GM18502 (cell line): ENCODE data around the gene XIRP1.

Experiments
- ATAC-seq: cut with Tn5 transposase; IDR thresholded peaks from one replicate; pipeline ENCODE4 v1.9.1; 2021; ENCODE audit warnings: mild to moderate bottlenecking; ENCODE audit not compliant: unreplicated experiment, poor library complexity

Gene XIRP1

DNA sequence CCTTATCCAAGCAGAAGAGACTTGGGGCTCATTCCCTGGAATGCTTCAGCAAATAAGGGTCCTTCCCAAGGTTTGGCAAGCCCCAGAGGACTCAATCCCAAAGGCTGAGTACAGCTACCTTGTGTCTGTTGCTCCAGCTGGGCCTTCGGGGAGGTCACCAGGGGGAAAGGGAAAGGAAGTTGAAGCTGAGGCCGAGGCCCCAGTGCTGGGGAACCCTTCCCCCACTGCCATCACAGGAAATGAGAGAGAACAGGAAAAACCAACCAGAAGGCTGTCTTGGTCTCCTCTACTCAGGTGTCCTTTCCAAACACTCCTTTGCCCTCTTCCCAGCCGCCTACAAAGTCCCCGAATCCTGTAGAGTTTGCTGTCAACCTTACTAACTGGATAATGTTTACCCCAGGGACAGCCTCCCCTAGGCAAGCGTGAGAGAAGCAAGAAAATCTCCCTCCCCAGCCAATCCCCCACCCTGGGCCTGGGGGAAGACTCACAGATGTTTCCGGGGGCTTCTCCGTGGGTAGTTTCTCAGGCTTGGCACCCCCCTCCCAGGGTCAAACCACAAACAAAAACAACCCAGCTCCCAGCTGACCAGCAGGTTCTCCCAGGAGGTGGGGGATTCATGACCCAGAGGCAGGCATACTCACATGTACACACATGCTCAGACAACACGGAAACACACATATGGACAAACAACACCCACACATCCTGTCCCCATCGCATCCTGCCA lies 44.5 kb downstream of the XIRP1 start:
- ATAC-seq = peak; percentile 27

DNA sequence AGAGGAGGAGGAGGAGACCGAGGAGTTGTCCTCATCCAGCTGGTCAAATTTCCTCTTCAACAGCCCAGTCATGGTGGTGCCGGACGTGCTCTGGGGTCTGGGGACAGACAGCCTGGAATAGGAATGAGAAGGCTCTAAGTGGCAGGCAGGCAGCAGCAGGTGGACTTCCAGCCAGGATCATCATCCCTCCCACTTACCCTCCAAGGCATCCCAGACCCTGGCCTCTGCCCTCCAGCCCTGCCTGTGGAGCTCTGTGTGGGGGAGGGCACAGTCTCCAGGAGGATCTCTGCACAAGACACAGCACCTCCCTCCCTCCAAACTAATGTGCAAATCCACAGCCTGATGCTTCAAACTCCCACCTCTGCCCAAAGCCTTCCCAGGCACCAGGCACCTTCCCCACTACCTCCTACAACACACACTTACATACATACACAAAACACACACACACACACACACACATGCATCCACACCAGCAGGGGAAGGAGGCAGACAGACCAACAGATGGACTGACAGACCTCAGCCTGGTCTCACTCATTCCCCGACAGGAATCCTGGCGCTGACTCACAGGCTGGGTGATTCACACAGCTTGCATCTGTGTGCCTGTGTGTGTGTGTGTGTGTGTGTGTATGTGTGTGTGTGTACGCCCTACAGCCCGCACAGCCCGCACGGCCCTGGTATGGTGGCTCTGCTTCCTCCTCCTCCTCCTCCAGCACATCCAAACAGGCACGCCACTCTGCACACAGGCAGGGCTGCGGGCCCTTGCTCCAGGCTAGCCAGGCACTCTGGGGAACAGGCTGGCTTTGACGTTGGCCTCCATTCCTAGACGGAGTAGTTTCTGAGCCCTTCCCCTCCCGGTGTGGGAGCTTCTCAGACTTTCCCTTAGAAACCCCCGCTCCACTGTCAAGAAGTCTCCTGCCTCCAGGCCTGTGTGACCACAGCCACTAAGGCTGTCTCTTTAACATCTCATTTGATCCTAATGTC lies 45.5 kb downstream of the XIRP1 start:
- no peak for ATAC-seq

- ATAC-seq = no peak
Observed at GRCh38 chr3:39146083-39146501, 46.3 kb downstream of the XIRP1 start.

DNA sequence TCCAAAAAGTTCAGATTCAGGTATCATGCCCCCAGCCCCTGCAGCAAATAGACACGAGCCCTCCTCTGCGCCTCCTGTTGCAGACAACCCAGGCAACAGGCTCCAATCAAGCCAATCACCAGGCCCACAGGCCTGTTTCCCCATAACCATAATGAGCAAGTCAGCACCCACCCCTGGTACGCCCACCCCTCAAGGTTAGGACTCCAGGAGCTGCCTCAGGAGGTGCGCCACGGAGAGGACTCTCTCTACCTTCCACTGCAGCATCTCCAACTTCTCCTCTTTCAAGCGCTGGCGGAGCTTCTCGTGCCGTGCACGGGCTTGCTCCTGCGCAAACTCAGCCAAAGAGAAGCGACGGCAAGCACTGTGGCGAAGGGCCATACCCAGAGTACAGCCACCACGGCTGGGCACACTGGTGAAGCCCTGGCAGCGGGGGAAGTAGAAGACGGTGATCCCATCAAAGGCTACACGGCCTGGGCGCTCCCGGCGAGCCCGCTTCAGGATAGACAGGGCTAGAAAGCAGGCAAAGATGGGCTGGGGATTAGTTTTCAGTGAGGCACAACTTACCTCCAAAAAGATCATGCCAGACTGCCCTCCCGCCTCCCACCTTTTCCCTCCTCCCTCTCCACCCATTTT lies 47.5 kb downstream of the XIRP1 start:
- no peak for ATAC-seq

GRCh38 chr3:39144095-39144747 lies 48.2 kb downstream of the XIRP1 start:
- no peak for ATAC-seq

- ATAC-seq = no peak
Observed at GRCh38 chr3:39143051-39143885, 49.1 kb downstream of the XIRP1 start.

GRCh38 chr3:39142067-39142466 lies 50.3 kb downstream of the XIRP1 start:
- ATAC-seq = no peak

DNA sequence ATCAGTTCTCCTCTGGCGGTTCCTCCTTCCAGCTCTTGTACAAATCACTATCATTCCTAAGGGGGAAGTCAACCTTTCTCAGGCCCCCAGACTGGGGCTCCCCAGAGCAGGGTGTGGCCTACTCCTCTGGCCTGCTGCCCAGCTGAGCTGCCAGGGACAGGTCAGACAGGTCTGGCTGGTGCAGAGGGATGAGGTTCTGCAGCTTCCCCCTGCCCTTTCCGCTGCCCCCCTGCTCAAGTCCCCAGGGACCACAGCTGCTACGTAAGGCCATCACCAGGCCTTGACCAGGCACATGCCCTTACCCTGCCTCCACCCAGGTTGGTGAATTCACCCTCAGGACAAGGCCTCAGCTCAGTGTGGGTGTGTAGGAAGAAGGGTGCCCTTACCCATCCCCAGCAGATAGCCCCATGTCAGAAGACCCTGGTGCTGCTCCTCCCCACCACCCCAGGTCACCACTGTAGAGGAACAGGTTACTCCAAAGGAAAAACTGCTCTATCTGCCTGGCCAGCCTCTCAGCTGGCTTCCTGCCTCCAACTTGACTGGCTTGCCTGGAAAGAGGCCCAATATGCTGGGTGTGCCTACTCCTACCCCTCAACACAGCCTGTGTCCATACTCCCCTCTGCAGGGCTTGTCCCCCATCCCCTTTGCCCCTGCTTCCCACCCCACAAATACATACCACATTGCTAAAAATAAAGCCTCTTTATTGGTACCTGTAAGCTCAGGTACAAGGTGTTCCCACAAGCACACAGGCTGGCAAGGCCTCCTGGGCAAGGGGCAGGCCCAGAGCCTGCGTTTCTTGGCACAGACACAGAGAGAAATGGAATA lies 51.0 kb downstream of the XIRP1 start:
- ATAC-seq = no peak

GRCh38 chr3:39140341-39140971 lies 51.9 kb downstream of the XIRP1 start:
- ATAC-seq = no peak

- no peak for ATAC-seq
Observed at GRCh38 chr3:39139442-39139841, 53.0 kb downstream of the XIRP1 start.

DNA sequence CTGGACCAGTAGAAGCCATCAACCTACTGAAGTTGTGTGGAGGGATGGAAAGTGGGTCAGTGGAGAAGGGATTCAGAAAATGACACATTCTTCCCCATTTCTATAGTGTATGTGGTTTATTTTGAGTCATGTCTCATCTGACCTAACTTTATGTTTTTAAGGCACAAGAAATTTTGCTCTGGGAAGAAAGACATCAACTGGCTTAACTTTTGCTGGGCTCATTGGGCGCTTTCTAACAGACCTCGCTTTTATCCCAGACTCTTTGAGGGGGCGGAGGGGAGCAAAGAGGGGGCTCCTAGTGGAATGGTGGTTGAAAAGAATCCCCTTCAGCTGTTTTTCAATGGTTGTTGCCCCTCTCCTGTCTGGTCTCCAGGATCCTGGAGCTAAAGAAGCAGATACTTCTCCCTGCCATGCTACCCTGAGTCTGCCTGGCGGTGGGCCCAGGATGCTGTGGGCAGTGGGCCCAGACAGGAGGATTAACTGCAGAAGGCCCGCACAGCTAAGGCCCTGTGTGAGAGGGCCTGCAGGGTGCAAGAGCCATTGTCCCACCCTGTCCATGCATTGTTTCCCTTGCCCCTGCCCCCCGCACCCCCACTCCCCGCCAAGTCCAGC lies 53.5 kb downstream of the XIRP1 start:
- ATAC-seq = no peak

DNA sequence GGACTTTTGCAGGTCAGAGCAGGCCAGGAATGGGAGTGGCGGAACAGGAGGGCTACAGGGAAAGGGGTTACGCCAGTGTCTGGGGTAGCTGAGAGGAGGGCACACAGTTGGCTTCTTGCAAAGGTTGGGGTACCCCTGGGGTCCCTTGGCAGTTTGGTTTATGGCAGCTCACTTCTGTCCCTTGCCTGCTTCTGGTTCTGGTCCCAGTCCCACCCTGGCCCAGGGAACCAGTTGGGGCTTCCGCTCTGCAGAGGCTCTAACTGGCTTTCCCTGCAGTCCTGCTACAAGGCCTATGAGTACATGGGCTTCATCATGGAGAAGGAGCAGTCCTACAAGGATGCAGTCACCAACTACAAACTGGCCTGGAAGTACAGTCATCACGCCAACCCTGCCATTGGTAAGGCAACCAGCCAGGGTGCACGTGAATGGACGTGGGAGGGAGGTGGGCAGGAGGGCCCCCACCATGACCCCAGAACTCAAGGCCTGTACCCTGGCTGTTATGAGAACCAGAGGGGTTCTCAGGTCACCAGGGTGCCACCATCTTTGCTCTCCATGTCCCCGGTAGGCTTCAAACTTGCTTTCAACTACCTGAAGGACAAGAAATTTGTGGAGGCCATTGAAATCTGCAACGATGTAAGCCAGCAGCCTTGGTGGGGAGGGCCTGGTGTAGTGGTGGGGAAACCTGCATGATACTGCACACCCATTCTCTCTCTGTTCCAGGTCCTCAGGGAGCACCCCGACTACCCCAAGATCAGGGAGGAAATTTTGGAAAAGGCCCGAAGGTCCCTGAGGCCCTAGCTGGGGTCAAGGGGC lies 54.2 kb downstream of the XIRP1 start:
- no peak for ATAC-seq

DNA sequence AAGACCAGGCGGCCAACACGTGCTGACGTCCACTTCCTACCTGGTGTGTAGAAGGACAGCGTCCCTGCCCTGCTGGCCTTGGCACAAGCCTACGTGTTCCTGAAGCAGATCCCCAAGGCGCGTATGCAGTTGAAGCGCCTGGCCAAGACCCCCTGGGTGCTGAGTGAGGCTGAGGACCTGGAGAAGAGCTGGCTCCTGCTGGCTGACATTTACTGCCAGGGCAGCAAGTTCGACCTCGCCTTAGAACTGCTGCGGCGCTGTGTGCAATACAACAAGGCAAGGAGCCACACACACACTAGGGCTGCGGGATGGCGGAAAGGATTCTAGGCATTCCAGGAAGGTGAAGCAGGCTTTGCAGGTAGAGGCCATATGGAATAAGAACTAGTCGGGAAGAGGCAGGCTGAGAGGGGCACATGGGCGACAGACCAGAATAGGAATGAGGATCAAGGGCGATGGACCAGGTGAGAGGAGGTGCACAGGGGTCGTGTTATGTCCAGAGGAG lies 54.9 kb downstream of the XIRP1 start:
- ATAC-seq = no peak

DNA sequence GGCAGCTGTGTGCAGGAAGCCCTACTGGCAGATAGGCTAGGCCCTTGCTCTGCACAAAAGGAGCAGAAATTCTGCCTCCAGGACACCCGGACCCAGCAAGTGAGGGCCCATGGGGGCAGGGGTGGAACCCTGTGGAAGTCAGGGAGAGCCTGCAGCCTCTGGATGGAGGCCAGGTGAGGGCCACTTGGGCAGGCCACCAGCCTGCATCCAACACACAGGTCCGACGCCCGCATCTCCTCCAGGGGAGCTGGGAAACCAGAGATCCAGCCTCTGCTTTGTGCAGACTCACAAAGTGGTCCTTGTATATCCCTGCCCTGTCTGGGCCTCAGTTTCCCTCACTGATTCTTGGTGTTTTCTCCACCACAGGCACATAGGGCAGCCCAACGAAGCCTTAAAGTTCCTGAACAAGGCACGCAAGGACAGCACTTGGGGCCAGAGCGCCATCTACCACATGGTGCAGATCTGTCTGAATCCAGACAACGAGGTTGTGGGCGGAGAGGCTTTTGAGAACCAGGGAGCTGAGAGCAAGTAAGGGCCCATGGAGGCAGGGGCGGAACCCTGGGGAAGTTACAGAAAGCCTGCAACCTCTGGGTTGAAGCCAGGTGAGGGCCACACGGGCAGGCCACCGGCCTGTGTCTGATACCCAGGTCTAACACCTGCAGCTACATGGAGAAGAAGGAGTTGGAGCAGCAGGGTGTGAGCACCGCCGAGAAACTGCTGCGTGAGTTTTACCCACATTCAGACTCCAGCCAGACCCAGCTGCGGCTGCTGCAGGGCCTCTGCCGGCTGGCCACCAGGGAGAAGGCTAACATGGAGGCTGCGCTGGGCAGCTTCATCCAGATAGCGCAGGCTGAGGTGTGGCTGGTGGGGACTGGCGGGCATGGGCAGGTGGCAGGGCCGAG lies 55.6 kb downstream of the XIRP1 start:
- ATAC-seq = no peak

DNA sequence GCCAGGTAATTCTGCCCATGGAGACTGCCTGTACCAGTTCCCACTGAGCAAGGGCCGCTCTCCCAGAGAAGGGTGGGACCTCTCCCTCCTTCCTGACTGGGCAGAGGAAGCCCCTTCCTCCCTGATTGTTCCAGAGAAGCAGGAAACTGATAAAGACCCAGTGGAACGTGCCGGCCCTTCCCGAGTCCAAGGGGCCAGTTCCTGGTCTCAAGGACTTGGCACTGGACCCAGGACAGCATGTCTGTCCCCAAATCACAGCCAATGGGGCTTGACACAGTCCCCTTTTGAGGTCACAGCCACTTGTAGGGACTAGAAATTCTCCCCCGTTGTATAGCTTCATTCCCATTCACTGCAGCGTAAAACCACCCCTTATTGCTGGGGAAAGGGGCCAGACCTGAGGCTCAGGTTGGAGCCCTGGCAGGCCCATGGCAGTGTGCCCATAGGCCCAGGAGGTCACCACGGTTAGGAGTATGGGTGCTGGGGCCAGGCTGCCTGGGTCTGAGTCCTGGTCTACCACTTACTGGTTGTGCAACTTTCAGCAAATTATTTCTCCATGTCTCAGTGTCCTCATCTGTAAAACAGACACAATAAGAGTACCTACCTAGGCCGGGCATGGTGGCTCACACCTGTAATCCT lies 57.1 kb downstream of the XIRP1 start:
- ATAC-seq = no peak
